SK-N-MC (cell line): Measurements from ENCODE around the gene NDUFB1.

ENCODE experiments used
- DNase-seq: peaks from one replicate; pipeline ENCODE4 v3.0.0-alpha.2; 2011; ENCODE audit warnings: low read depth, low spot score
- H3K27ac ChIP-seq: fragments of 200-600 bp; sonication (generic); 2 replicates; pipeline ENCODE4 v1.5.1; 2016; ENCODE audit warnings: mixed run types
- H3K36me3 ChIP-seq: fragments of 200-600 bp; sonication (generic); 2 replicates; pipeline ENCODE4 v1.6.1; 2017; ENCODE audit warnings: antibody characterized with exemption, low read length, mixed read lengths; ENCODE audit not compliant: insufficient read depth
- H3K4me3 ChIP-seq: fragments of 200-600 bp; sonication (generic); 2 replicates; pipeline ENCODE4 v1.5.1; 2016
- H3K9ac ChIP-seq: fragments of 200-600 bp; sonication (generic); 2 replicates; pipeline ENCODE4 v1.8.0; 2017; ENCODE audit warnings: mixed run types, mixed read lengths; ENCODE audit not compliant: insufficient read length
- H3K9me3 ChIP-seq: fragments of 200-600 bp; sonication (generic); 2 replicates; pipeline ENCODE4 v1.6.1; 2017; ENCODE audit warnings: low read depth, mild to moderate bottlenecking, antibody characterized with exemption, low read length, moderate library complexity, mixed read lengths
- EZH2 ChIP-seq: fragments of 200-600 bp; sonication (generic); IDR thresholded peaks from one replicate; pipeline ENCODE4 v1.6.1; 2017; ENCODE audit warnings: antibody characterized with exemption
- FOXP2 ChIP-seq: optimal IDR thresholded peaks from 2 replicates; pipeline ENCODE3; 2011; ENCODE audit warnings: mild to moderate bottlenecking, moderate library complexity; ENCODE audit not compliant: insufficient read depth; ENCODE audit errors: extremely low read length, control extremely low read depth
- POLR2AphosphoS5 ChIP-seq: IDR thresholded peaks from 2 replicates; pipeline ENCODE4 v1.6.1; 2012; ENCODE audit warnings: mild to moderate bottlenecking, low read depth, low read length, borderline replicate concordance

The NDUFB1 gene

DNA sequence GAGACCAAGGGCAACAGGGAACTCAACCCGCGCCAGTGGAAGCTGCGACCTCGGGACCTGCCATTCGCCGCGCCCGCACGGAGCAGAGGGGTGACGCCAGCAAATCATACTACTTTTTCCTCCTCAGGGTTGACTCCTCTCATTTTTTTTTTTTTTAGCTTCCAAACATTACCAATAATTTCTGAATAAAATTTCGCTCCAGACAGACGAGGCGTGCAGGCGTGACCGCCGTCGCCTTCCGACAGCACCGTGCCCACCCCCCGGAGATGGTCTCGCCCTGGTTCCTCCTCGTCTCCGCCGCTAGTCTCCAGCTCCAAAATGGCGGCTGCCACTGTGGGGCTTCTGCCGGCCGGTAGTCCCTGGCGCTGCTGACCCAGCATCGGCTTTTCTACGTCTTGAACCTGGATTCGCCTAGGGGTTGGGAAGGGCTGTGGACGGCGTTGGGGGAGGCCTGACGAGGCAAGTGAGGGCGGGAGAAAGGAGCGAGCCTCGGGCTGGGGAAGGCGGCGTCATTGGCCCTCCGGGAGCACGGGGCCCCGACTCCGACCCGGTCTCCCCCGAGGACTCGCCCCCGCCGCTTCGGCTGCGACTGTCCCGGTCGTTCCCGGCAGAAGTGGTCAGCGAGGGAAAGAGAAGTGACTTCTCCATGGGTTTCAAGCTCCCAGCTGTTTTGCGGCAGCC lies at the start of gene NDUFB1, which contains the start of gene CPSF2:
NDUFB1 (minus strand) TSS at position 37 of the 681 bp plus-strand sequence. CDS start 4,069 bp downstream, outside the sequence.
CPSF2 (plus strand) TSS at position 300 of the 681 bp plus-strand sequence. CDS start 9,016 bp downstream, outside the sequence.
- DNase-seq = no peak
- Histone ChIP-seq H3K4me3 (peak within 1 kb of the TSS; percentile 98), H3K36me3 (peaks cover 36% of the 10 kb centered on the region), H3K9ac (peak within 1 kb of the TSS; percentile 99), H3K27ac (peak within 1 kb of the TSS; percentile 94), H3K9me3 (no peaks in the 10 kb centered on the region)
- TF ChIP-seq FOXP2 (no peak), EZH2 (no peak), POLR2AphosphoS5 (peak; percentile 96)

GRCh38 chr14:92164958-92165357 lies 43.5 kb upstream of the NDUFB1 start:
- H3K27ac ChIP-seq = no peak overlapping the region
- TF ChIP-seq FOXP2 (no peak), POLR2AphosphoS5 (no peak), EZH2 (no peak)

GRCh38 chr14:92161521-92161920 lies 40.0 kb upstream of the NDUFB1 start:
- Histone ChIP-seq H3K9ac (no peak overlapping the region), H3K36me3 (peaks cover 94% of the 10 kb centered on the region), H3K4me3 (no peak overlapping the region), H3K27ac (no peak overlapping the region), H3K9me3 (peaks cover 12% of the 10 kb centered on the region; the same call in 1 of the 2 replicates)
- TF ChIP-seq POLR2AphosphoS5 (no peak), FOXP2 (no peak)
- DNase-seq = no peak

More at GRCh38 chr14:92164958-92165357, 43.5 kb upstream of the NDUFB1 start:
- Histone ChIP-seq H3K9me3 (peaks cover 12% of the 10 kb centered on the region; the same call in 1 of the 2 replicates), H3K9ac (no peak overlapping the region), H3K4me3 (no peak overlapping the region), H3K36me3 (peaks cover 65% of the 10 kb centered on the region)
- DNase-seq = no peak

- Histone ChIP-seq H3K27ac (no peak overlapping the region), H3K4me3 (no peak overlapping the region), H3K9ac (no peak overlapping the region), H3K9me3 (peaks cover 12% of the 10 kb centered on the region; the same call in 1 of the 2 replicates), H3K36me3 (peaks cover 95% of the 10 kb centered on the region)
- DNase-seq = no peak
- TF ChIP-seq FOXP2 (no peak), EZH2 (no peak), POLR2AphosphoS5 (no peak)
Observed at GRCh38 chr14:92160619-92161018, 39.1 kb upstream of the NDUFB1 start.

DNA sequence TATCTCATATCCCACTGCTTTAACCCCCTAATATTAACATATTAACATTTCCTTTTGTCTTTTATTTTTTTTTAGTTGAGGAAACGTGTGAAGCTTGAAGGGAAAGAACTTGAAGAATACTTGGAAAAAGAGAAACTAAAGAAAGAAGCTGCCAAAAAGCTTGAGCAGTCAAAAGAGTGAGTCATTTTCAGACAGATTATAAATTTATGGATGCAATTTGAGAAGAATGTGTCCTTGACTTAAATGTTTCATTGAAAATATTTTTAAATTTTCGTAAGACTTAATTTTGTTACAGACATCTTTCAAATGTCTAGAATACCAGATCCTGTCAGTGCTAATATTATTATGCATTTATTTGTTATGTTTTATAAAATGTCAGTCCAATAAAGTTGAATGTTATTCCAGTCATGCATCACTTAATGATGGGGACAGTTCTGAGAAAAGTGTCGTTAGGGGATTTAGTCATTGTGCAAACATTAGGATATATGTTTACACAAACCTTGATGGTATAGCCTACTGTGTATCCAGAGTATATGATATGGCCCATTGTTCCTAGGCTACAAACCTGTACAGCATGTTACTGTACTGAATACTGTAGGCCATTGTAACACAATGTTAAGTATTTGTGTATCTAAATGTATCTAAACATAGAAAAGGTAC lies 32.9 kb upstream of the NDUFB1 start:
- no peak overlapping the region for H3K9ac ChIP-seq
- no peak overlapping the region for H3K4me3 ChIP-seq
- no peak for DNase-seq
- no peaks in the 10 kb centered on the region for H3K9me3 ChIP-seq
- no peak overlapping the region for H3K27ac ChIP-seq
- TF ChIP-seq FOXP2 (no peak), EZH2 (no peak), POLR2AphosphoS5 (no peak)
- H3K36me3 ChIP-seq = peaks cover 74% of the 10 kb centered on the region

DNA sequence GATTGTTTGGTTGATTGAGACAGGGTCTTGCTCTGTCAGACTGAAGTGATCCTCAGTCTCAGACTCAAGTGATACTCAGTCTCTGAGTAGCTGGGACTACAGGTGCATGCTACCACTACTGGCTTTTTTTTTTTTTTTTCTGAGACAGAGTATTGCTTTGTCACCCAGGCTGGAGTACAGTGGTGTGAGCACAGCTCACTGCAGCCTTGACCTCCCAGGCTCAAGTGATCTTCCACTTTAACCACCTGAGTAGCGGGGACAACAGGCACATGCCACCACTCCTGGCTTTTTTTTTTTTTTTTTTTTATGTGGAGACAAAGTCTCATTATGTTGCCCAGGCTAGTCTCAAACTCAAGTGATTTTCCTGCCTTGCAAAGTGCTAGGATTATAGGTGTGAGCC lies 32.1 kb upstream of the NDUFB1 start:
- H3K36me3 ChIP-seq = peaks cover 72% of the 10 kb centered on the region
- H3K9me3 ChIP-seq = no peaks in the 10 kb centered on the region
- TF ChIP-seq POLR2AphosphoS5 (no peak), EZH2 (no peak)
- DNase-seq = no peak
- H3K4me3 ChIP-seq = no peak overlapping the region
- no peak overlapping the region for H3K27ac ChIP-seq
- H3K9ac ChIP-seq = no peak overlapping the region

GRCh38 chr14:92144708-92145107 lies 23.2 kb upstream of the NDUFB1 start:
- TF ChIP-seq FOXP2 (no peak), POLR2AphosphoS5 (no peak), EZH2 (no peak)
- Histone ChIP-seq H3K9me3 (no peaks in the 10 kb centered on the region), H3K4me3 (no peak overlapping the region), H3K27ac (no peak overlapping the region), H3K9ac (no peak overlapping the region), H3K36me3 (peaks cover 77% of the 10 kb centered on the region)
- no peak for DNase-seq

- no peak for DNase-seq
- H3K36me3 ChIP-seq = peaks cover 71% of the 10 kb centered on the region
- no peak overlapping the region for H3K4me3 ChIP-seq
- H3K27ac ChIP-seq = no peak overlapping the region
- H3K9me3 ChIP-seq = no peaks in the 10 kb centered on the region
- TF ChIP-seq EZH2 = no peak
- TF ChIP-seq POLR2AphosphoS5 = no peak
- TF ChIP-seq FOXP2 = no peak
- H3K9ac ChIP-seq = no peak overlapping the region
Observed at GRCh38 chr14:92143962-92144361, 22.5 kb upstream of the NDUFB1 start.

- no peak for DNase-seq
- Histone ChIP-seq H3K27ac (no peak overlapping the region), H3K4me3 (no peak overlapping the region), H3K36me3 (peaks cover 75% of the 10 kb centered on the region), H3K9me3 (no peaks in the 10 kb centered on the region), H3K9ac (no peak overlapping the region)
- TF ChIP-seq FOXP2 (no peak), POLR2AphosphoS5 (no peak), EZH2 (no peak)
Observed at GRCh38 chr14:92143309-92143708, 21.8 kb upstream of the NDUFB1 start.
